ENCODE measurements around the gene CRTC3.

Gene CRTC3

DNA sequence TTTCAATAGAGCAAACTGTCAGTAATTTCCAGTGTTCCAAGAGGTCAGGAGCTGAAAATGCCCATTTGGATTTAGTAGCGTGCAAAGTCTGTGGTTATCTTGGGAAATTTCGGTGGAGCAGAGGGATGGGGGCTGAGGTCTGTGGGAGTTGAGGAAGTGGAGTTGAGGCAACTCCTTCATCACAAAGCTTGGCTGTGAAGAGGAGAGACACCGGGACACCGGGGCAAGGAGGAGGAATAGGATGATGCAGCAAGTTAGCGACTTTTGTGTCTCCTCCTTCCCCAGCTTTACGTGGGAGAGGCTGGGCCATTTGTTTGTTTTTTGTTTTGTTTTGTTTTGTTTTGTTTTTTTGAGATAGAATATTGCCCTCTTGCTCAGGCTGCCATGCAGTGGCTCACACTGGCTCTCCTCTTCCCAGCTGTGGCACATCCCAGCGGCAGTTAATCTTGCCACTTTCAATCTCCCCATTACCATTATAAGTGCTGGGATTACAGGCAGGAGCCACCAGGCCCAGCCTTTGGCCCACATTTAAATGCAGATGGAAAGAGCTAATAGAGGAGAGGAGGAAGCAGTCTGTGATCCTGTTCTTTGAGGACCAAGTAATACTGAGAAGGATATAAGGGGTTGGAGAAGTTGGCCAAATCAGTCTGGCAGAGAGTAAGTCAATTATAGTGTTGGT lies 47.1 kb downstream of the CRTC3 start:
- Histone ChIP-seq H3K27ac (no peak overlapping the region), H3K9me3 (no peaks in the 10 kb centered on the region), H3K4me3 (no peak overlapping the region), H3K36me3 (no peaks in the 10 kb centered on the region), H3K4me1 (peaks cover 0 to 71% (median 20%) of the 10 kb centered on the region in 4 donors), H3K27me3 (no peaks in the 10 kb centered on the region)
- no peak for TF ChIP-seq CTCF (IDR thresholded peaks at IDR 0.05)
- intact Hi-C loops (cut with DNase I; ENCODE audit: low total_unique reads) = no loop called here
- no peak for DNase-seq

- no peak overlapping the region for H3K27ac ChIP-seq
- TF ChIP-seq CTCF (IDR thresholded peaks at IDR 0.05) = no peak
Observed at GRCh38 chr15:90579213-90579612, 49.5 kb downstream of the CRTC3 start.

GRCh38 chr15:90580099-90580498 lies 50.4 kb downstream of the CRTC3 start:
- Histone ChIP-seq H3K4me1 (peaks cover 0 to 81% (median 36%) of the 10 kb centered on the region in 4 donors), H3K4me3 (no peak overlapping the region), H3K27ac (peak overlapping the region; percentile 61 to 73), H3K36me3 (no peaks in the 10 kb centered on the region), H3K9me3 (no peaks in the 10 kb centered on the region), H3K27me3 (no peaks in the 10 kb centered on the region)
- intact Hi-C loops (cut with DNase I; ENCODE audit: low total_unique reads) = no loop called here
- no peak for TF ChIP-seq CTCF (IDR thresholded peaks at IDR 0.05)
- DNase-seq = no peak

More at GRCh38 chr15:90579213-90579612, 49.5 kb downstream of the CRTC3 start:
- H3K27me3 ChIP-seq = no peaks in the 10 kb centered on the region
- H3K4me3 ChIP-seq = no peak overlapping the region
- no peaks in the 10 kb centered on the region for H3K9me3 ChIP-seq
- H3K36me3 ChIP-seq = no peaks in the 10 kb centered on the region
- H3K4me1 ChIP-seq = peaks cover 0 to 87% (median 36%) of the 10 kb centered on the region in 4 donors
- no peak for DNase-seq
- intact Hi-C loops (cut with DNase I; ENCODE audit: low total_unique reads) = no loop called here

GRCh38 chr15:90580541-90580940 lies 50.8 kb downstream of the CRTC3 start:
- H3K27ac ChIP-seq = peak overlapping the region; percentile 61 to 73
- no peaks in the 10 kb centered on the region for H3K9me3 ChIP-seq
- no peak overlapping the region for H3K4me3 ChIP-seq
- DNase-seq = no peak
- H3K4me1 ChIP-seq = peaks cover 0 to 78% (median 35%) of the 10 kb centered on the region in 4 donors
- H3K36me3 ChIP-seq = no peaks in the 10 kb centered on the region
- no peak for TF ChIP-seq CTCF (IDR thresholded peaks at IDR 0.05)
- no peaks in the 10 kb centered on the region for H3K27me3 ChIP-seq
- intact Hi-C loops (cut with DNase I; ENCODE audit: low total_unique reads) = no loop called here

DNA sequence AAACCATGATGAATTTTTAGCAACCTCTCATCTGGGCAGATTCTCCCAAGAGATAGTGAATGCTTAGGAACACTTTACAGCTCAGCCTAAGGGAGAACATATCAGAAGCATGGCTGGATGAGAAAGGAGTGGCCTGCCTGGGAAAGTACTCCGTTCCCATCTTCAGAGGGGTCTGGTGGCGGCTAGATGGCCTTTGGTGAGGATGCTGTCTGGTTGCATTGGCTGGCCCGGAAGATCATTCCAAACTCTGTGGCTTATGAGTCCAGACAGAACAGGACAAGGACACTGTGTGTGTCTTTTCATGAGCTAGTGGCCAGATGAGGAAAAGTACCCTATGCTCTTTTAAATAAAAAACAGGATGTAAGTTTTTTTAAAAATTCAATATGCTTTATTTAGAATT lies 51.2 kb downstream of the CRTC3 start:
- Histone ChIP-seq H3K4me1 (peaks cover 0 to 78% (median 33%) of the 10 kb centered on the region in 4 donors), H3K4me3 (no peak overlapping the region), H3K36me3 (no peaks in the 10 kb centered on the region), H3K27ac (peak overlapping the region; percentile 61 to 73), H3K27me3 (no peaks in the 10 kb centered on the region), H3K9me3 (no peaks in the 10 kb centered on the region)
- no peak for TF ChIP-seq CTCF (IDR thresholded peaks at IDR 0.05)
- DNase-seq = no peak
- intact Hi-C loops (cut with DNase I; ENCODE audit: low total_unique reads) = no loop called here

Data from tibial artery (tissue), 4 donors.